Spinal cord (tissue), 10 donors: ENCODE data around the gene PRELID3B. TPM values are rescaled to one million over a fixed set of nuclear protein-coding genes. Genes with fewer than 3 reads are reported as not detected.

Source experiments
- DNase-seq, 6 donors: peaks; one replicate each; pipeline versions ENCODE4 v3.0.0 to v3.0.0-alpha.2; 2013 to 2015; ENCODE audit warnings: low spot score in 6 of 6, low read depth in 4 of 6
- H3K27ac ChIP-seq: one replicate; pipeline ENCODE4 v1.5.1; 2013; ENCODE audit warnings: low read depth, low read length, control low read depth
- H3K27me3 ChIP-seq: one replicate; pipeline ENCODE4 v1.6.1; 2013; ENCODE audit warnings: low read length; ENCODE audit not compliant: control insufficient read depth, insufficient read depth
- H3K36me3 ChIP-seq: one replicate; pipeline ENCODE4 v1.6.1; 2013; ENCODE audit warnings: low read length; ENCODE audit not compliant: control insufficient read depth, insufficient read depth
- H3K4me1 ChIP-seq: one replicate; pipeline ENCODE4 v1.6.1; 2013; ENCODE audit warnings: low read length; ENCODE audit not compliant: control insufficient read depth, insufficient read depth
- H3K4me3 ChIP-seq: one replicate; pipeline ENCODE4 v1.5.1; 2013; ENCODE audit warnings: low read depth, low read length, control low read depth
- H3K9me3 ChIP-seq: one replicate; pipeline ENCODE4 v1.6.1; 2013; ENCODE audit warnings: low read length; ENCODE audit not compliant: control insufficient read depth, insufficient read depth
- WGBS: methylation state at CpG from one replicate; pipeline ENCODE4 v1.1.5; 2013; ENCODE audit warnings: missing lambda C conversion rate; ENCODE audit not compliant: insufficient coverage; 5-methylcytosine and 5-hydroxymethylcytosine counted together
- polyA plus RNA-seq, 2 donors: library from polyadenylated mRNA; unstranded; fragments of 120-200 nt; gene quantifications; one replicate each; pipeline ENCODE4 v1.2.1, GENCODE V29; 2013; ENCODE audit not compliant: insufficient read length in 2 of 2
- total RNA-seq, 2 donors: library from RNA; depleted of rRNA in 1 of 2; stranded (reverse); fragments of 120-200 nt in 1 of 2; fragments of >200 nt in 1 of 2; gene quantifications; one replicate each; pipeline versions ENCODE4 v1.2.3 to v1.2.4, GENCODE V29; 2013 to 2014
- donor health status: healthy.

The PRELID3B gene
- total and polyA plus RNA-seq, 4 donors: 50.9 to 66.0 (median 62.4) TPM

- Histone ChIP-seq H3K36me3 (peaks cover 9% of the 10 kb centered on the region), H3K27me3 (peaks cover 2% of the 10 kb centered on the region), H3K4me1 (peaks cover 45% of the 10 kb centered on the region), H3K27ac (peak within 1 kb of the TSS; percentile 47), H3K4me3 (peak within 1 kb of the TSS; percentile 31), H3K9me3 (no peaks in the 10 kb centered on the region)
- peak in 2 of 6 donors; percentile 39 to 66 for DNase-seq
- 8% methylated on average over 82 of the region's 82 CpGs for WGBS
Measured at GRCh38 chr20:59006864-59007664, 35.5 kb downstream of the PRELID3B start, which contains the start of gene CTSZ. Gene CTSZ, minus strand, starts transcription at chr20:59007254. Its CDS starts 126 bp downstream, at chr20:59007128.

- Histone ChIP-seq H3K9me3 (no peaks in the 10 kb centered on the region), H3K27ac (no peak overlapping the region), H3K27me3 (peaks cover 2% of the 10 kb centered on the region), H3K36me3 (peaks cover 17% of the 10 kb centered on the region), H3K4me1 (peaks cover 44% of the 10 kb centered on the region), H3K4me3 (peak overlapping the region; percentile 31)
- DNase-seq: no peak
- 66% methylated on average over 27 of the region's 29 CpGs for WGBS
Measured at GRCh38 chr20:59006167-59006863, 36.3 kb downstream of the PRELID3B start.

- H3K4me1 ChIP-seq: peaks cover 38% of the 10 kb centered on the region
- no peak for DNase-seq
- peaks cover 2% of the 10 kb centered on the region for H3K27me3 ChIP-seq
- WGBS: 100% methylated on average over 1 of the region's 3 CpGs
- H3K4me3 ChIP-seq: peak overlapping the region; percentile 31
- H3K36me3 ChIP-seq: peaks cover 22% of the 10 kb centered on the region
- no peaks in the 10 kb centered on the region for H3K9me3 ChIP-seq
- no peak overlapping the region for H3K27ac ChIP-seq
Measured at GRCh38 chr20:59005523-59006166, 36.9 kb downstream of the PRELID3B start.

- Histone ChIP-seq H3K4me1 (peaks cover 33% of the 10 kb centered on the region), H3K9me3 (no peaks in the 10 kb centered on the region), H3K27me3 (peaks cover 2% of the 10 kb centered on the region), H3K27ac (no peak overlapping the region), H3K4me3 (no peak overlapping the region), H3K36me3 (peaks cover 26% of the 10 kb centered on the region)
- peak in 1 of 6 donors; percentile 39 for DNase-seq
- 65% methylated on average over 17 of the region's 17 CpGs for WGBS
Measured at GRCh38 chr20:59004763-59005522, 37.6 kb downstream of the PRELID3B start.

- Histone ChIP-seq H3K27ac (no peak overlapping the region), H3K9me3 (no peaks in the 10 kb centered on the region), H3K36me3 (peaks cover 28% of the 10 kb centered on the region), H3K27me3 (peaks cover 2% of the 10 kb centered on the region), H3K4me3 (no peak overlapping the region), H3K4me1 (peaks cover 33% of the 10 kb centered on the region)
- no peak for DNase-seq
- WGBS: 72% methylated on average over 4 of the region's 4 CpGs
Measured at GRCh38 chr20:59004493-59004762, 38.2 kb downstream of the PRELID3B start.

GRCh38 chr20:59003836-59004492 lies 38.6 kb downstream of the PRELID3B start:
- Histone ChIP-seq H3K4me1 (peaks cover 33% of the 10 kb centered on the region), H3K27ac (no peak overlapping the region), H3K4me3 (no peak overlapping the region), H3K27me3 (peaks cover 2% of the 10 kb centered on the region), H3K9me3 (no peaks in the 10 kb centered on the region), H3K36me3 (peaks cover 32% of the 10 kb centered on the region)
- no peak for DNase-seq
- WGBS: 91% methylated on average over 16 of the region's 16 CpGs

- peaks cover 1% of the 10 kb centered on the region for H3K27me3 ChIP-seq
- DNase-seq: no peak
- peaks cover 34% of the 10 kb centered on the region for H3K36me3 ChIP-seq
- peaks cover 33% of the 10 kb centered on the region for H3K4me1 ChIP-seq
- no peaks in the 10 kb centered on the region for H3K9me3 ChIP-seq
- H3K27ac ChIP-seq: no peak overlapping the region
- H3K4me3 ChIP-seq: no peak overlapping the region
- 75% methylated on average over 17 of the region's 17 CpGs for WGBS
Measured at GRCh38 chr20:59002874-59003399, 39.6 kb downstream of the PRELID3B start.

- Histone ChIP-seq H3K36me3 (peaks cover 37% of the 10 kb centered on the region), H3K9me3 (no peaks in the 10 kb centered on the region), H3K27me3 (no peaks in the 10 kb centered on the region), H3K4me3 (no peak overlapping the region), H3K27ac (no peak overlapping the region), H3K4me1 (peaks cover 28% of the 10 kb centered on the region)
- DNase-seq: no peak
- 92% methylated on average over 7 of the region's 8 CpGs for WGBS
Measured at GRCh38 chr20:59002388-59002787, 40.2 kb downstream of the PRELID3B start.
